GM12872 (cell line): Measurements from ENCODE around the gene CDHR3.

Experiments used
- CTCF ChIP-seq: IDR thresholded peaks from 3 replicates; pipeline ENCODE4 v1.5.1; 2011; ENCODE audit warnings: low read depth, mild to moderate bottlenecking, low read length, moderate library complexity; ENCODE audit not compliant: insufficient read depth

The CDHR3 gene

GRCh38 chr7:106015381-106016218, 52.5 kb downstream of the CDHR3 start:
- TF ChIP-seq CTCF = no peak

GRCh38 chr7:106016331-106016730, 53.3 kb downstream of the CDHR3 start:
- TF ChIP-seq CTCF = no peak

GRCh38 chr7:106017657-106018056, 54.6 kb downstream of the CDHR3 start:
- no peak for TF ChIP-seq CTCF

- TF ChIP-seq CTCF = no peak
Measured at GRCh38 chr7:106018566-106019469, 55.8 kb downstream of the CDHR3 start.

- TF ChIP-seq CTCF = no peak
Measured at GRCh38 chr7:106019470-106019820, 56.4 kb downstream of the CDHR3 start.

- no peak for TF ChIP-seq CTCF
Measured at GRCh38 chr7:106021151-106022067, 58.3 kb downstream of the CDHR3 start.
